Uterus (tissue), 4 donors: ENCODE results near the gene SPDYE4. TPM values are rescaled to one million over a fixed set of nuclear protein-coding genes. Genes with fewer than 3 reads are reported as not detected.

ENCODE experiments used
- DNase-seq, 2 donors: peaks; one replicate each; pipeline ENCODE4 v3.0.0-alpha.2; 2019 to 2020
- H3K27ac ChIP-seq, 2 donors: fragments of 200-600 bp; sonication (generic); 1 replicate in 1 of 2; 2 replicates in 1 of 2; pipeline ENCODE4 v1.5.1; 2016 to 2018
- H3K27me3 ChIP-seq, 2 donors: fragments of 200-600 bp; sonication (generic); one replicate each; pipeline ENCODE4 v1.5.1; 2018 to 2019; ENCODE audit warnings: control low read depth in 1 of 2
- H3K36me3 ChIP-seq, 2 donors: fragments of 200-600 bp; sonication (generic); one replicate each; pipeline ENCODE4 v1.5.1; 2019; ENCODE audit warnings: control low read depth in 1 of 2
- H3K4me1 ChIP-seq, 2 donors: fragments of 200-600 bp; sonication (generic); one replicate each; pipeline ENCODE4 v1.5.1; 2018 to 2019; ENCODE audit warnings: control low read depth in 1 of 2
- H3K4me3 ChIP-seq, 2 donors: fragments of 200-600 bp; sonication (generic); 1 replicate in 1 of 2; 2 replicates in 1 of 2; pipeline ENCODE4 v1.5.1; 2018 to 2019; ENCODE audit warnings: mild to moderate bottlenecking in 1 of 2
- H3K9me3 ChIP-seq, 2 donors: fragments of 200-600 bp; sonication (generic); one replicate each; pipeline ENCODE4 v1.5.1; 2019; ENCODE audit warnings: control low read depth in 1 of 2
- POLR2A ChIP-seq, 2 donors: fragments of 450-650 bp; IDR thresholded peaks; one replicate each; pipeline ENCODE4 v1.6.1; 2016; ENCODE audit warnings: antibody characterized with exemption in 2 of 2, mild to moderate bottlenecking in 1 of 2, moderate library complexity in 1 of 2
- intact Hi-C: fragments of 100-400 bp; cut with DNase I; formaldehyde crosslinking; loops from one replicate; pipeline ENCODE4 v1.15.1; 2023; ENCODE audit warnings: low total_unique reads
- total RNA-seq, 4 donors: library from RNA; depleted of rRNA in 3 of 4; stranded (reverse); fragments of >200 nt in 3 of 4; gene quantifications; one replicate each; pipeline versions ENCODE4 v1.1.0 to v1.2.4, GENCODE V29; 2014 to 2023
- TF ChIP-seq, protein P1 (sequence below), 4 experiments: fragments of 200-600 bp in 2 of 4; fragments of 450-650 bp in 2 of 4; sonication (generic) in 2 of 4; IDR thresholded peaks; one replicate each; pipeline ENCODE4 v1.5.1; 2016 to 2019; ENCODE audit warnings: antibody characterized with exemption in 4 of 4, mild to moderate bottlenecking in 2 of 4, moderate library complexity in 1 of 4
- donor health status: DM: yes; HTN: yes; CAD: no.

The SPDYE4 gene
- total RNA-seq, 4 donors from 2014 or later, result not detected

DNA sequence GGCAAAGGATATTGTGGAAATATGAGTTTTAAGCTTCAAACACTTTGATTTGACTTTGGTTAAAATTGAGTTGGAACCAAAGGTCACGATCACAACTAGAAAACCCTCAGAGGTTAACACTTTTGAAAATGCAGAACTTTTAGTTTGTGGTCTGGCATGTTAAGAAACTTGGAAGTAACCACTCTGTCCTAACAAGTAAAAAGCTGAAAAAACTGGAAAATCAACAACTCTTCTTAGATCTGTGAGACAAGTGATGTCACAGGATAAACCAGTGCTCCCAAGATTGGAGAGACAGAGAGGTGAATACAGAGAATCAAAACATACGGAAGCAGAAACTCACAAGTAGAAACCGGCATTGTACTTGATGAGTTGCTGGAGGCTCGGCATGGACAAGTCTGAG is 23.4 kb upstream of the SPDYE4 start:
- H3K9me3 ChIP-seq, result no peaks in the 10 kb centered on the region
- H3K4me3 ChIP-seq, result no peak overlapping the region
- no peak for TF ChIP-seq POLR2A (IDR thresholded peaks at IDR 0.05)
- TF ChIP-seq, protein P1, sequence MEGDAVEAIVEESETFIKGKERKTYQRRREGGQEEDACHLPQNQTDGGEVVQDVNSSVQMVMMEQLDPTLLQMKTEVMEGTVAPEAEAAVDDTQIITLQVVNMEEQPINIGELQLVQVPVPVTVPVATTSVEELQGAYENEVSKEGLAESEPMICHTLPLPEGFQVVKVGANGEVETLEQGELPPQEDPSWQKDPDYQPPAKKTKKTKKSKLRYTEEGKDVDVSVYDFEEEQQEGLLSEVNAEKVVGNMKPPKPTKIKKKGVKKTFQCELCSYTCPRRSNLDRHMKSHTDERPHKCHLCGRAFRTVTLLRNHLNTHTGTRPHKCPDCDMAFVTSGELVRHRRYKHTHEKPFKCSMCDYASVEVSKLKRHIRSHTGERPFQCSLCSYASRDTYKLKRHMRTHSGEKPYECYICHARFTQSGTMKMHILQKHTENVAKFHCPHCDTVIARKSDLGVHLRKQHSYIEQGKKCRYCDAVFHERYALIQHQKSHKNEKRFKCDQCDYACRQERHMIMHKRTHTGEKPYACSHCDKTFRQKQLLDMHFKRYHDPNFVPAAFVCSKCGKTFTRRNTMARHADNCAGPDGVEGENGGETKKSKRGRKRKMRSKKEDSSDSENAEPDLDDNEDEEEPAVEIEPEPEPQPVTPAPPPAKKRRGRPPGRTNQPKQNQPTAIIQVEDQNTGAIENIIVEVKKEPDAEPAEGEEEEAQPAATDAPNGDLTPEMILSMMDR (IDR thresholded peaks at IDR 0.05), result no peak
- H3K27ac ChIP-seq, result no peak overlapping the region
- intact Hi-C loops, result no loop called here
- H3K36me3 ChIP-seq, result no peaks in the 10 kb centered on the region
- no peaks in the 10 kb centered on the region for H3K27me3 ChIP-seq
- no peak for DNase-seq
- H3K4me1 ChIP-seq, result no peaks in the 10 kb centered on the region

GRCh38 chr17:8776881-8777280 is 18.5 kb upstream of the SPDYE4 start:
- Histone ChIP-seq H3K36me3 (no peaks in the 10 kb centered on the region), H3K27ac (no peak overlapping the region), H3K4me1 (no peaks in the 10 kb centered on the region), H3K4me3 (no peak overlapping the region), H3K27me3 (no peaks in the 10 kb centered on the region), H3K9me3 (peaks cover 0 to 4% of the 10 kb centered on the region in 2 donors)
- TF ChIP-seq, protein P1 (IDR thresholded peaks at IDR 0.05), result no peak
- no peak for TF ChIP-seq POLR2A (IDR thresholded peaks at IDR 0.05)
- intact Hi-C loops, result no loop called here
- DNase-seq, result no peak

DNA sequence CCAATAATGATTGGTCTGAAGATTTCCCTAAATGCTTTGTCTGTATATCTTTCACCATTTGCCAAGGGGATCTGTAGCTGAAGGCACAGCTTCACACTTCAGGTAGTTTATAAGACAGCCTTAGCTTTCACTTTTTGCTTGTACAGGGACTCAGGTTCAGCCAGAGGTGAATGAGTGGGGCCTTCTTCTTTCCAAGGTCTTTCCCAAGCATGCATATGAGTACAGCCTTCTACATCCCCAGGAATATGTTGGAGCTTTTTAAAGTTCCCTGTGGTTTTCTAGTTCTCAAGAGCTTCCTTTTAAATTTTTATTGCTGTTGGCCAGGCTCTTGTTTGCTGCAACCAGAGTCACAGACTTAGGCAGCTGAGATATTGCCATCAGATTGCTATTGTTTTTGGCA is 17.9 kb upstream of the SPDYE4 start:
- Histone ChIP-seq H3K36me3 (no peaks in the 10 kb centered on the region), H3K9me3 (peaks cover 0 to 4% of the 10 kb centered on the region in 2 donors), H3K27ac (no peak overlapping the region), H3K27me3 (no peaks in the 10 kb centered on the region), H3K4me1 (no peaks in the 10 kb centered on the region), H3K4me3 (no peak overlapping the region)
- no peak for TF ChIP-seq POLR2A (IDR thresholded peaks at IDR 0.05)
- TF ChIP-seq, protein P1 (IDR thresholded peaks at IDR 0.05), result no peak
- no peak for DNase-seq
- intact Hi-C loops, result no loop called here

GRCh38 chr17:8766731-8767130 is 8.4 kb upstream of the SPDYE4 start:
- no peaks in the 10 kb centered on the region for H3K36me3 ChIP-seq
- intact Hi-C loops, result no loop called here
- no peak for TF ChIP-seq POLR2A (IDR thresholded peaks at IDR 0.05)
- TF ChIP-seq, protein P1 (IDR thresholded peaks at IDR 0.05), result no peak
- no peaks in the 10 kb centered on the region for H3K27me3 ChIP-seq
- H3K9me3 ChIP-seq, result no peaks in the 10 kb centered on the region
- no peak overlapping the region for H3K4me3 ChIP-seq
- no peak for DNase-seq
- H3K27ac ChIP-seq, result no peak overlapping the region
- H3K4me1 ChIP-seq, result no peaks in the 10 kb centered on the region

GRCh38 chr17:8762012-8762411 is 3.7 kb upstream of the SPDYE4 start:
- no peak for DNase-seq
- Histone ChIP-seq H3K4me3 (no peak overlapping the region), H3K4me1 (no peaks in the 10 kb centered on the region), H3K9me3 (no peaks in the 10 kb centered on the region), H3K27ac (no peak overlapping the region), H3K36me3 (no peaks in the 10 kb centered on the region), H3K27me3 (no peaks in the 10 kb centered on the region)
- intact Hi-C loops, result no loop called here
- TF ChIP-seq, protein P1 (IDR thresholded peaks at IDR 0.05), result no peak
- no peak for TF ChIP-seq POLR2A (IDR thresholded peaks at IDR 0.05)
